SK-N-SH treated with all-trans-retinoic acid at 6 μM for 48 hours (cell line): ENCODE results near the gene PLPP2.

Source experiments
- CREB5 ChIP-seq: fragments of 250-450 bp; sonication (Bioruptor Pico); IDR thresholded peaks from 2 replicates; pipeline ENCODE4 v1.5.1; 2020; ENCODE audit warnings: low read depth, mild to moderate bottlenecking, moderate library complexity
- CSDC2 ChIP-seq: fragments of 250-450 bp; sonication (Bioruptor Pico); IDR thresholded peaks from 2 replicates; pipeline ENCODE4 v1.5.0; 2020; ENCODE audit warnings: mild to moderate bottlenecking, moderate library complexity
- PATZ1 ChIP-seq: fragments of 250-450 bp; sonication (Bioruptor Pico); IDR thresholded peaks from 2 replicates; pipeline ENCODE4 v1.8.0; 2020; ENCODE audit warnings: mild to moderate bottlenecking, moderate library complexity, borderline replicate concordance
- PPARA ChIP-seq: fragments of 250-450 bp; sonication (Bioruptor Pico); IDR thresholded peaks from 2 replicates; pipeline ENCODE4 v1.5.0; 2020; ENCODE audit warnings: mild to moderate bottlenecking, borderline replicate concordance
- RARB ChIP-seq: fragments of 250-450 bp; sonication (Bioruptor Pico); IDR thresholded peaks from 2 replicates; pipeline ENCODE4 v1.8.0; 2021; ENCODE audit warnings: mild to moderate bottlenecking, moderate library complexity
- TSHZ2 ChIP-seq: fragments of 250-450 bp; sonication (Bioruptor Pico); IDR thresholded peaks from 2 replicates; pipeline ENCODE4 v1.5.0; 2020; ENCODE audit warnings: mild to moderate bottlenecking, moderate library complexity
- ZFP30 ChIP-seq: fragments of 450-650 bp; formaldehyde crosslinking; IDR thresholded peaks from 2 replicates; pipeline ENCODE4 v1.5.0; 2022; ENCODE audit warnings: mild to moderate bottlenecking, moderate library complexity
- ZNF565 ChIP-seq: fragments of 450-650 bp; formaldehyde crosslinking; conservative IDR thresholded peaks from 2 replicates; pipeline ENCODE4 v1.5.0; 2020; ENCODE audit warnings: low read depth, mild to moderate bottlenecking, moderate library complexity
- ZNF70 ChIP-seq: fragments of 450-650 bp; formaldehyde crosslinking; IDR thresholded peaks from 2 replicates; pipeline ENCODE4 v1.5.0; 2020; ENCODE audit warnings: mild to moderate bottlenecking, moderate library complexity
- TF ChIP-seq, protein P1 (sequence below): fragments of 250-450 bp; sonication (Bioruptor Pico); IDR thresholded peaks from 2 replicates; pipeline ENCODE4 v1.8.0; 2021; ENCODE audit warnings: low read depth, mild to moderate bottlenecking, moderate library complexity, borderline replicate concordance

DNA sequence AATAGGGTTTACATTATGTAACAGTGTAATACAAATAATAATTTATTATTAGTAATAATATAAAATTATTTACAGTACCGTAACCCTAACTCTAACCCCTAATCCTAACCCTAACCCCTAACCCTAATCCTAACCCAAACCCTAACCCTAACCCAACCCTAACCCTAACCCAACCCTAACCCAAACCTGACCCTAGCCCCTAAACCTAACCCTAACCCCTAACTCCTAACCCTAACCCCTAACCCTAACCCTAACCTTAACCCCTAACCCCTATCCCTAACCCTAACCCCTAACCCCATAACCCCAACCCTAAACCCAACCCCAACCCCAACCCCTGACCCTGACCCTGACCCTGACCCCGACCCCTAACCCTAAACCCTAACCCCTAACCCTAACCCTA lies 45.7 kb downstream of the PLPP2 start:
- TF ChIP-seq PATZ1 (CRISPR knock-in tag) = no peak
- no peak for TF ChIP-seq ZFP30 (CRISPR knock-in tag)
- TF ChIP-seq ZNF565 (CRISPR knock-in tag) = no peak
- no peak for TF ChIP-seq PPARA
- TF ChIP-seq CREB5 (CRISPR knock-in tag) = no peak
- TF ChIP-seq, protein P1, sequence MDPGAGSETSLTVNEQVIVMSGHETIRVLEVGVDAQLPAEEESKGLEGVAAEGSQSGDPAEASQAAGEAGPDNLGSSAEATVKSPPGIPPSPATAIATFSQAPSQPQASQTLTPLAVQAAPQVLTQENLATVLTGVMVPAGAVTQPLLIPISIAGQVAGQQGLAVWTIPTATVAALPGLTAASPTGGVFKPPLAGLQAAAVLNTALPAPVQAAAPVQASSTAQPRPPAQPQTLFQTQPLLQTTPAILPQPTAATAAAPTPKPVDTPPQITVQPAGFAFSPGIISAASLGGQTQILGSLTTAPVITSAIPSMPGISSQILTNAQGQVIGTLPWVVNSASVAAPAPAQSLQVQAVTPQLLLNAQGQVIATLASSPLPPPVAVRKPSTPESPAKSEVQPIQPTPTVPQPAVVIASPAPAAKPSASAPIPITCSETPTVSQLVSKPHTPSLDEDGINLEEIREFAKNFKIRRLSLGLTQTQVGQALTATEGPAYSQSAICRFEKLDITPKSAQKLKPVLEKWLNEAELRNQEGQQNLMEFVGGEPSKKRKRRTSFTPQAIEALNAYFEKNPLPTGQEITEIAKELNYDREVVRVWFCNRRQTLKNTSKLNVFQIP (CRISPR knock-in tag) = no peak
- no peak for TF ChIP-seq TSHZ2 (CRISPR knock-in tag)
- TF ChIP-seq CSDC2 = no peak
- no peak for TF ChIP-seq RARB (CRISPR knock-in tag)
- no peak for TF ChIP-seq ZNF70
